Middle frontal gyrus (tissue), 1 donor: ENCODE data around the gene SCAPER.
"Not testable (repeated sequence)": the region's sequence is repeated elsewhere in the genome, so short reads cannot be mapped to it uniquely, and the experiment has no call there.

Experiments
- DNase-seq: peaks from one replicate; pipeline ENCODE4 v3.0.0-alpha.2; 2015; ENCODE audit warnings: low spot score; ENCODE audit errors: extremely low spot score

The SCAPER gene

DNA sequence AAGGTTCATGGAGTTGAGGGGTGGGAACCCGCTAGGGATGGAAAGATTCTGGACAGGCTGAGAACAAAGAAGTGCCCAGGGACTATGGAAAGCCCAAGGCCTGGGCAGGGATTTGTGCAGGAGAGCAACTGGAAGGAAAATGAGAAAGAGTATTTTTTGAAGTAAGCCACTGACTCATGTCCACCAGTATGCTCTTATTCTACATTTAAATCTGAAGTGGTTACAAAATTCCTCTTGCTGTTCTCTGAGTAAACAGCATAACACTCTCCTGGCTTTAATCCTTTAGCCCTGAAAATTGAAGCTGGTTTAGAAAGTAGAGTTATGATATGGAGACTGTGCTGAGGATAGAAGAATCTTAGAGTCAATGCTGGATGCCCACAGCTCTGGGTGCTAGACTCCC lies 403.4 kb downstream of the SCAPER start:
- no peak for DNase-seq

DNA sequence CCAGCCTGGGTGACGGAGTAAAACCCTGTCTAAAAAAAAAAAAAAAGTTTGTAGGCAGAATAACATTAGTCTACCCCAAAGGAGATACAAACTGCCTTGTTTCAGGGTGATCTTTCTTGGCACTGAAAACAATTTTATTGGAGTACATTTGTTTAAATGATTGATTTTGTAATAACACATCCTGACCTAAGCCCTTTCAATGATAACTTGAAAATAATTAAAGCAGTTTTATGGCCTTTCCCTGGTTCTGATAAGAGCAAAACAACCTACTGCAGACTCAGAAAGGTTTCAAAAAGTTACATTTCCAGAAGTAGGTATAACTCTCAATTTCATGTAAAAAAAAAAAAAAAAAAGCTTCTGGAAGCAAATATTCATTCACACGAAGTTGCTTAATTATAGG lies 404.1 kb downstream of the SCAPER start:
- no peak for DNase-seq

DNA sequence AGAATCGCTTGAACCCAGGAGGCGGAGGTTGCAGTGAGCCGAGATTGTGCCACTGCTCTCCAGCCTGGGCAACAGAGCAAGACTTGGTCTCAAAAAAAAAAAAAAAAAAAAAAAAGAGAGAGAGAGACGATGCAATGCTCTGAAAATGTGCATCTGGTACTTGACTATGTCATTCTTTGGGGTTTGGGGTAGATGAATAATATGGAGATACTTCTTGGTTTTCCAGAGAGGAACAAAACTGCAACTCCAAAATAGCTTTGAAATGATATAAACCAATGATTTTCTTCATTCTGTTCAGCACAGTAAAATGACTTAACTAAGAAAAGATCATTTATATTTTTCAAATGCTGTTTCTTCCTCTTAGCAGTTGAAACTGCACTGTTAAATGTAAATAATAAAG lies 409.7 kb downstream of the SCAPER start:
- DNase-seq: no peak

DNA sequence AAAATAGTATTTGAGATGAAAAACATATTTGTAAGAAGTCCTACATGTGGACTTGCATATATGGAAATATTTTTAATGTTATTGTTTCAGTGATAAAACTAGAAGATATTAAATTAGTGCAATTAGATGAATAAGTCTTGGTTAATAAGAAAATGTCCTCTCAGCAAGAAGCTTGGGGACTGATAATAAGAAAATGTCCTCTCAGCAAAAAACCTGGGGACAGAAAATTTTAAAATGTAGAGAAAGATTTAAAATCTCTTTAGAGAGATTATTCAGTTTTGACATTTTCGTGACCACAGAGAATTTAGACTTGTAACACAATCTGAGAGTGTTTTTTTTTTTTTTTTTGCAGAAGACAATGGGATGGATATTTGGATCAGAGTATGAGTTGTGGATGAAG lies 412.6 kb downstream of the SCAPER start:
- no peak for DNase-seq

DNA sequence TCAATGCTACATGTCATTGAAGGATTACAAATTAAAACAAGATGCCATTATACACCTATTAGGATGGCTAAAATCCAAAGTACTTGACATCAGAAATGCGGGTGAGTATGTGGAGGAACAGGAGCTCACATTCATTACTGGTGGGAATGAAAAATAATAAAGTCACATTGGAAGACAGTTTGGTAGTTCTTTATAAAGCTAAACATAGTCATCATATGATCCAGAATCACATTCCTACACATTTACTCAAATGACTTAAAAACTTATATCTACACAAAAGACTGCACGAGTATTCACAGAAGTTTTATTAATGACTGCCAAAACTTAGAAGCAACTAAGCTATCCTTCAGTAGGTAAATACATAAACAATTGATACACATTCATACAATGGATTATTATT lies 421.4 kb downstream of the SCAPER start:
- no peak for DNase-seq

DNA sequence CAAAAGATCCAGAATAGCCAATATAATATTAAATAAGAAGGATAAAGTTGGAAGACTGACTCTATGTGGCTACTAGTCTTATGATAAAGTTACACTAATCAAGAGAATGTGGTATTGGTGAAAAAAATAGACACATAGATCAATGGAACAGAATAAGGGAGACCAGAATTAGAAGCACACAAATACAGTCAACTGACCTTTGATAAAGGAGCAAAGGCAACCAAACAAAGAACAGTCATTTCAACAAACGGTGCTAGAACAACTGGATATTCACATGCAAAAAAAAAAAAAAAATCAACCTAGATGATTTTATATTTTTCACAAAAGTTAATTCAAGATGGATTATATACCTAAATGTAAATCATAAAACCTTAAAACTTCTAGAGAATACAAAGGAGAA lies 422.1 kb downstream of the SCAPER start:
- no peak for DNase-seq

DNA sequence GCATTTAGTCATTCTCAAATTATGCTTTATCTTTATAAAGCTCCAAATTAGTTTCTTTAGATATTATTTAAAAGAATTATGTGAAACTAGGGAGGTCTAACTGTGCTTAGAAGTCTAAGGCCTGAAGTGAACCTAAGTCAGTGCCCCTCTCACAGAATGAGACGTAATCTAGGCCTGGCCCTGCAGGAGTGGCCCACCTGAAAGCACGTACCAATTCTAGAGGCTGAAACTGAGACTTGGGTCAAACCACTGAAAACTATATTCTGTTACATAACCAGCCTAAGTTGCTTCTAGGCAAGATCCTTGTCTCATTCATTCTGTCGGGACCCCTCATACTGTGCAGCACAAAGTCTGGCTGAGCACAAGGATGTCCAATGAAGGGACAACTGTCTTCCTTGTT lies 424.9 kb downstream of the SCAPER start:
- no peak for DNase-seq

DNA sequence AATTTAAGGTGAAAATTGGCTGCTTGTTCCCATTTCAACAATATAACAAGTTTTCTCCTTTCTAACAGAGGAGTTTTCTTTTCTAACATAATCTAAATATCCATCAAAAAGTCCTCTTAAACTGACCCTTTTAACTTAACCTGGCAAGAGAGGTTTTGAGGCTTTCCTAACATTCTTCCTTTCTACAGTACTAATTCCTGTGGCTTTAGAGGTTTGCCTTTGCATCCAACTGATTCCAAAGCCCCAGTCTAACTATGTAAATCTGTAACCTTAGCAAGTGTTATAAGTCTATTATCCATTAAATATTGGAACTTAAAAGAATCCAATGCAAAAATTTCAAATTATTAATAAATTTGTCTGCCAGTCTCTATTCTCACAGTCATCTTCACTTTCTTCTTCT lies 434.4 kb downstream of the SCAPER start:
- no peak for DNase-seq

DNA sequence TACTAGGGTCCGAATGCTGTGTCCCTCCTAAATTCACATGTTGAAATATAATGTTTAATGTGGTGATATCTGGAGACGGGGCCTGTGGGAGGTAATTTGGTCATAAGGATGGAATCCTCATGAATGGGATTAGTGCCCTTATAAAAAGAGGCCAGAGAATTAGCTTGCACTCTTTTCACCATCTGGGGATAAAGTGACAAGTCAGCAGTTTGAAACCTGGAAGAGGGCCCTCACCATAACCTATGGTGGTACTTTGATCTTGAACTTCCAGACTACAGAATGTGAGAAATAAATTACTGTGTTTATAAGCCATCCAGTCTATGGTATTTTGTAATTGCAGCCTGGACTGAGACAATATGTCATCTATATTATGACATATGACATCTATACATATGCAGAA lies 436.4 kb downstream of the SCAPER start:
- DNase-seq: no peak

DNA sequence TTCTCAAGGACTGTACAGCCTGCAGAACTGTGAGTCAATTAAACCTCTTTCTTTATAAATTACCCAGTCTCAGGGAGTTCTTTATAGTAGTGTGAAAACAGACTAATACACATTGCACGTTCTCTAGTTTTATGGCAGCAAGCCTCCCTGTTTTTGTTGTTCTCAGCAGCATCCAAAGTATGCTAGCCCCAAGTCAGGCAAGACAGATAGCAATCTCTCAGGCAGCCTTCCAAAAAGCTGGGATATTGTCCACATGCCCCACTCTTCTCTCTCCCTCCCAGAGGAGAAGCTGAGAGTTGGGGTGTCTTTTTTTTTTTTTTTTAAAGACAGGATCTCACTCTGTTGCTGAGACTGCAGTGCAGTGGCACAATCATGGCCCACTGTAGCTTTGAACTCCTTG lies 438.0 kb downstream of the SCAPER start:
- no peak for DNase-seq

DNA sequence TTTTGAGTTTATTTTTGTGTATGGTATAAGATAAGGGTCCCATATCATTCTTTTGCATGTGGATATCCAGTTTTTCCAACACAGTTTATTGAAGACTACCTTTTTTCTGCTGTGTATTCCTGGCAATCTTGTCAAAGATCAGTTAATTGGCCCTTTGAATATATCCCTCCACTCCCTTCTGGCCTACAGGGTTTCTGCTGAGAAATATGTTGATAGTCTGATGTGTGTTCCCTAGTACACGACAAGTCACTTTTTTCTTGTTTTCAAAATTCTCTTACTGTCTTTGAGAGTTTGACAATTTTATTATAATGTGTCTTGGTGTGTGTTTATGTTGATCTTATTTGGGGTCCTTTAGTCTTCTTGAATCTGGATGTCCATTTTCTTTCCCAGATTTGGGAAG lies 439.4 kb downstream of the SCAPER start:
- no peak for DNase-seq

DNA sequence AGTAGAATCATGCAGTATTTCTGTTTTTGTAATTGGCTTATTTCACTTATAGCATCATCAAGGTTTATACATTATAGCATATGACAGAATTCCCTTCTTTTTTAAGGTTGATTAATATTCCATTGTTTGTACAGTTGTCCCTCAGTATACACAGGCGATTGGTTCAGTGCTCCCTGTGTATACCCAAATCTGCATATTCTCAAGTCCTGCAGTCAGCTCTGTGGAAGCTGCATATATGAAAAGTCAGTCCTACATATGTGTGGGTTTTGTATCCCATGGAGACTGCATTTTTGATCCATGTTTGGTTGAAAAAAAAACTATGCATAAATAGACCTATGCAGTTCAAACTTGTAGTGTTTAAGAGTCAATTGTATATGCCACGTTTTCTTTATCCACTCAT lies 440.9 kb downstream of the SCAPER start:
- no peak for DNase-seq

DNA sequence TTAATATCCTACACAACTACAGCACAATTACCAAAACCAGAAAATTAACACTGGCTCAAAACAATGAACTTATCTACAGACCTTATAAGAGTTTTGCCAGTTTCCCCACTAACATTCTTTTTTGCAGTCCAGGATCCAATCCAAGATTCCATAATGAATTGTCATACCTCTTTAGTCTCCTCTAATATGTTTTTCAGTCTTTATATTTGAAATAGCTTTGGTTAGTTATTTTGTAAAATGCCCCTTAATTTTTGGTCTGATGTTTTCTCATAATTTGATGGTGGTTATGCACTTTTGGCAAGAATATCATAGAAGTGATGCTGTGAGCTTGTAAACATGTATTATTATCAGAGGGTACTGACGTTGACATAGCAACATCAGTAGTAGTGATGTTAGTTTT lies 444.3 kb downstream of the SCAPER start:
- no peak for DNase-seq

DNA sequence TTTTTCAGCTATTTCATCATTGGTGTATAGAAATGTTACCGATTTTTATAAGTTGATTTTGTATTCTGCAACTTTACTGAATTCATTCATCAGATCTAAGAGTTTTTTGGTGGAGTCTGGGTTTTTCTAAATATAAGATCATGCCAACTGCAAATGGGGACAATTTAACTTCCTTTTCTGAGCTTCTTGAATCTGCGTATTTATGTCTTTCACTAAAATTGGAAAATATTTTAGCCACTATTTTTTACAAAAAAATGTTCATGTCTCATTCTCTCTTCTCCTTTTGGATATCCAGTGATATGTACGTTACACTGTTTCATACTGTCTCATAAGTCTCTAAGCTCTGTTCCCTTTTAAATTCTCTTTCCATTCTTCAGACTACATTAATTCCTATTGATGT lies 444.8 kb downstream of the SCAPER start:
- DNase-seq: no peak

DNA sequence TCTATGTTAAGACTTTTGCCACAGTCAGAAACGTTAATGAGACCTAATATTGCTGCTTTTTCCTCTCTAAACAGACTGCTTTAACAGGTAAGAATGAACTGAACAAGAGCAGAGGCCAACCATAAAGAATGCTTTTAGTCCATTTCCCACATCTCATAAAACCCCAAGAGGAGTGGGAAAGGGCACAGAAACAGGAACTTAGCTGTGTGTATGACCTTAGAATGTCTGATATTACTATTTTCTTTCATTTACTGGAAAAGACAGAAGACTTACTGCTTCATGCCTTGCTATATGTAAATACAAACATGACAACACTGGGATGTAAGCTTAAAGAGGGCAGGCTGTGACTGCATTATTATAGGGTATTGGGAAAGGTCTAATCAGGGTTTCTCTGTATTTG lies 453.6 kb downstream of the SCAPER start:
- DNase-seq: no peak

DNA sequence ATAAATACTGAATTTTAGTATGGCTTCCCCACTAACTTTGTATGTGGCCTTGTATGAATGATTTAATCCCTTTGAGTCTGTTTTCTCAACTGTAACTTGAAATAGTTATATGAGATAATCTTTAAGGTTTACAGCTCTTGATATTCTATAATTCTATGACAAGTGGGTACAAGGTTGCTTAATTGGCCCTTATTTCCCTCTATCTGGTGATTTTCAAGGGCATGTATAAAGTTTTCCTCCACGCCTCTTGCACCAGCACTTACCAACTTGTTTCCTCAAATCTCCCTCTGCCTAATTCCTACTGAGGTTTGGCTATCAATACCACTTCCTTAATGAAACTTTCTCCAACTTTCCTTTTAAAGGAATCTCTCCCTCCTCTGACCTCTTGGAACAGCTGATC lies 455.7 kb downstream of the SCAPER start:
- DNase-seq: no peak

DNA sequence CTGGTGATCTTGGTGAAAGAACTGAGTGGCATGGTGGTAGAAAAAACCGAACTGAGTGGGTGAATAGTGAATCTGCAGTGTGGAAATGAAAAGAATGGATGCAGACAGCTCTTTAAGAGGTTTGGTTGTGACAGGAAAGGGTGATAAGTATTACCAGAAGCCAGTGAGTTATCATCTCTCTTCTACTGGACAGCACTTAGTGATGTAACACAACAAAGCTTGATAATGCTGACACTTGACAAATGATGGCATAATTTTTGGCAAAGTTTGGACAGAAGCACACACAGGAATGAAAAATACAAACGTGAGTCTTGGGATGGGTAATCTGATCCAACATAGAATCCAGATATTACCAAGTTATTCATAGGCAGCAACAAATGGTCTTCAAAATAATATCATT lies 456.4 kb downstream of the SCAPER start:
- no peak for DNase-seq

DNA sequence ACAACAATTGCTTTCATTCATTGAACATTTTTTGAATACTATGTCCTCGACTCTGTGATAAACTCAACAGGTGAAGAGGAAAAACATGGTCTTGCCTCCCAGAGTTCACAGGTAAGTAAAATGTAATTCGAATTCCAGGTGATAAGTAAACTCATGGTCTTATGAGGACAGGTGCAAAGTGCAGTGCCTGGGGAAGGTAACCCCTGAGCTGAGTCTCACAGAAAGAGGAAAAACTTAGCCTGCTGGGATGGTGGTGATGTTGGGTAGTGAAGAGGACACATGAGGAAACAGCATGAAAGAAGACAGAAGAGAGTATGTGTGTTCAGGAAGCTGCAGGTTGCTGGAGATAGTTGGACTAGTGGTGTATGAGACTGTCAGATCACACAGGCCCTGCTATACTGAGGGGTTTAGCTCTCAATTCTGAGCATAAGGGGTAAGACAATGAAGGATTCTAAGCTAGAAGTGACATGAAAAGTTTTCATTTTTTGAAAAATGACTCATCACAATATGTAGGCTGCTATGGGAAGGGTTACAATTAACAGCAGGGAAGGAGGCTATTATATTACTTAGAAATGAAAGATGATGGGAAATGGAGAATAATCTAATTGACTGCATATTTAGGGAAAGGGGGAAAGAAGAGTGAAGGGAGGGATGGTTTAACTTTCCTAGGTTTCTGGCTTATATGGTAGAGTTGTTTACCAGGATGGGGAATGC lies 457.3 kb downstream of the SCAPER start:
- DNase-seq: no peak

DNA sequence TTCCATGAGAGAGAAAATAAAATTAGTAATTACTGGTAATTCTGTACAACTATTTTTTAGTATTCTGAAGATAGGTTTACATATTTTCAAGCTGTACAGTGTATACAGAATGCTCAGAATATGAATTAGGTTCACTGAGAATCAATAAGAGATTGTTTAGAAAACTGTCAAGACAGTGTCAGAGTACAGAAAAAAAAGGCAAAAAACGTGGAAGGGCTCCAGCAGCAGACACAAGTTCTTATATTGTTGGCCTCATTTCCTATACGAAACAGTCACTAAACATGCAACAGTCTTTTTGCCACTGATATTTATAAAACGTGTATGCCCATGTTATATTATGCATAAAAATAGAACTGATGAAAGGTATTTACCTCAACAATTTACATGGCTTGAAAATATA lies 464.7 kb downstream of the SCAPER start:
- DNase-seq: no peak

DNA sequence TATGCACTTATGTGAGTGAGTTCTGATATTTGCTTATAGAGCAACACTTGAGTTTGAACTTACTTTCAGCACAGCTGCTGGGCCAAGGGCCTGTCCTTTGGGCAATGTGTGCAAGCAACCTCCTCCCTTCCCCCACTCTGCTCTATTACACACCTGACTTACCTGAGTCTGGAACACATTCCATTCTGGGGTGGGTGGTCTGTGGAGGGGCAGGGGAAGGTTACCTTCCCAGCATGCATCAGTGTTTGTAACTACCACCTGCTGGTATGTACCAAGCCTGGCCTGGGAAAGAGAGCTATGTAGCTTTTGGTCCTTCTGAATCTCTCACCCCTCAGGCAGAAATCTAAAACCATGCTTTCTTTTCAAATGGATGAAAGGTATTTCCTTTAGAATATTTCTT lies 465.6 kb downstream of the SCAPER start:
- no peak for DNase-seq

DNA sequence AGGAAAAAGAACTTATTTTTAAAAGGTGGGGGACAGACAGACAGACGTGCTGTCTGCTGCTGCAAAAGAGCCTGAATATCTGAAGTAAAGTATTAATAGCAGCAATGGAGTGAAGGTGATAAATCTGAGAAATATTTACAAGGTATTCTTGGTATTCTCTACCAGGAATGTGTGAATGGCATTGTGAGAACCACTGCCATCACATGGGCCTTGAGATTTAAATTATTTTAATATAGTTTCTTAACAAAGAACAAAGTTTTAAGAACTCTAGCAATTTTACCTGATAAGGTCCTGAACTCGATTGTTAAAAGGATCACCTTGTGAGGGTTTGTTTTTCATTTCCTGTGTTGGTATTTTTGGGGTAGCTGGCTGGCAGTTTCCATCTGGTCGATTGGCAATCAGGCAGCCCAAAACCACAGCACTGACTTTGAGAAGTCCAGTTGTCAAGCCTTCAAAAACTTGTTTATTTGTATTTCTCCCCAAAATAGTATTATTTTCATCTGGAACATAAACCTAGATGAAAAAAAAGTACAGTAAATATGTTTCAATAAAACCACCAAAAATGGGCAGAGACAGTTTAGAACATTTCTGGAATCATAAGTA lies 471.2 kb downstream of the SCAPER start:
- DNase-seq: no peak

DNA sequence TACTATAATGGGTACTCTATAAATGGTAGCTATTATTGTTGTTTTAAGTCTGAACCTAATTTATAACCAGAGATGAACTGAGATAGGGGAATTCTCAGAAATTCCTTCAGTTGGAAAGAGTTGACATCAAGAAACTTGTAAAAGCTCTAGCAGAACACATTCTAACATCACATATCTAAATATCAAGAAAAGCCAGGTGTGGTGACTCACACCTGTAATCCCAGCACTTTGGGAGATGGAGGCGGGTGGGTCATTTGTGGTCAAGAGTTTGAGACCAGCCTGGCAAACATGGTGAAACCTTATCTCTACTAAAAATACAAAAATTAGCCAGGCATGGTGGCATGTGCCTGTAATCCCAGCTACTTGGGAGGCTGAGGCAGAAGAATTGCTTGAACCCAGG lies 472.1 kb downstream of the SCAPER start:
- DNase-seq: not testable (repeated sequence)

DNA sequence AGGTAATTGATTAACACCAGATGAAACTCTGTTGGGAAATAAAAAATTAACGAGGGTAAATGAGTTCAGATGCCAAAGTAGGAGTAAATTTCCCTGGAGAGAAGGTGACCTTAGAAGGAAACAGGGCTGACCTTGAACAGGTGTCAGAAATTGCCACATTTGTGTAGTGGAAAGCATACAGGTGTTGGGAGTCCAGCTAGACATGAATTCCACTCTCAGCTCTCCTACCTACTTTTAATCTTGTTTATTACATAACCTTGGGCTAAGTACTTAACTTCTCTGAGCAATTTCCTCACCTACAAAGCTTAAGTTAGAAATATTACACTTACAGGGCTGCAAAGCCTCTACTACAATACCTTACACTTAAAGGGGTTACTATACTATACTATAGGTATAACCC lies 472.5 kb downstream of the SCAPER start:
- no peak for DNase-seq

DNA sequence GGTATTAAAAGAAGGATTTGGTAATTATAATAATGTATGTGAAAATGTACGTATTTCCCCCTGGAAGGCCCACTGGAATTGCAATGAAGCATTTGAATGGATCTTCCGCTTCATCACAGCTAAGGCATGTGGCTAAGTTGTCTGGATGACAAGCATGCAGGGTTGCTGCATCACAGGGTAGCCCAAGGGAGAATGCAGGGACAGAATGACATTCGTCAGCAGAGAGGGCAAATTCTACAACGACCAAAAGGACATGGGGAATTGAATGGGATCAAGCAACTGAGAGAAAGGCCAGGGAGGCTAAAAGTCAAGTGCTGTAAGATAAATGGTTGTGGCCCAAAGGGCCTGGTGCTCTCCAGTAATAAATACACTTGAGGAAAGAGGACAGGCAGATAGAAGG lies 473.2 kb downstream of the SCAPER start:
- no peak for DNase-seq
